ENCODE measurements around the gene DAZAP2. TPM values are rescaled to one million over a fixed set of nuclear protein-coding genes. Genes with fewer than 3 reads are reported as not detected.
A peak's percentile ranks its signal among the peaks of the same experiment; 100 is the strongest.
"Not testable (repeated sequence)": the region's sequence is repeated elsewhere in the genome, so short reads cannot be mapped to it uniquely, and the experiment has no call there.

The DAZAP2 gene
- total RNA-seq, 2 experiments from 2014 or later = 106 to 107 TPM

DNA sequence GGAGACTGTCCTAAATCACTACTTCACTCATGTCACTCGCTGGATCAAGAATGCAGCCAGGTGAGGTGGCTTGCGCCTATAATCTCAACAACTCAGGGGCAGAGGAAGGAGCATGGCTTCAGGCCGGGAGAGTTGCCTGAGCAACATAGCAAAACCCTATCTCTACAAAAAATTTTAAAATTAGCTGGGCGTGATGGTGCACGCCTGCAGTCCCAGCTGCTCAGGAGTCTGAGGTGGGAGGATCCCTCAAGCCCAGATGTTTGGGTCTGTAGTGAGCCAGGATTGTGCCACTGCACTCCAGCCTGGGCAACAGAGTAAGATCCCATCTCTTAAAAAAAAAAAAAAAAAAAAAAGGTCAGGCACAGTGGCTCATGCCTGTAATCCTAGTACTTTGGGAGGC lies 25.7 kb downstream of the DAZAP2 start:
- intact Hi-C loops (cut with micrococcal nuclease) = loop anchor here (10.0 kb wide), 2 partner anchors 271 to 499 kb away; partner anchors contain the start of gene ATF1
- CTCF ChIA-PET = interaction anchor here (3.7 kb wide), 1 partner anchor 77 kb away, joined by 27 read pairs; no protein-coding TSS in a partner anchor
- H3K36me3 Mint-ChIP-seq (ENCODE audit: low read depth) = peaks cover 2% of the 10 kb centered on the region
- H3K9me3 Mint-ChIP-seq = no peaks in the 10 kb centered on the region
- DNase-seq = no peak
- peaks cover 21% of the 10 kb centered on the region for H3K4me1 Mint-ChIP-seq (ENCODE audit: low read depth)
- no peak overlapping the region for H3K27ac Mint-ChIP-seq
- no peaks in the 10 kb centered on the region for H3K27me3 Mint-ChIP-seq (ENCODE audit: low read depth)
- H3K4me3 Mint-ChIP-seq = no peak overlapping the region

DNA sequence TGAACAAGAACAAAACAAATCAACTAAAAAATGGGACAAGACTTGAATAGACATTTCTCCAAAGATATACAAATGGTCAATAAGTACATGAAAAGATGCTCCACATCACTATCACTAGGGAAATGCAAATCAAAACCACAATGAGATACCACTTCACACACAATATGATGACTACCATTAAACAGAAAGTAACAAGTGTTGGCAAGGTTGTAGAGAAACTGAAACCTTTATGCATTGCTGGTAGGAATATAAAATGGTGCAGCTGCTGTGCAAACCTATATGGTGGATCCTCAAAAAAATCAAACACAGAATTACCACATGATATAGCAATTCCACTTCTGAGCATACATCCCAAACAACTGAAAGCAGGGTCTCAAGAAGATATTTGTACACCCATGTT lies 26.4 kb downstream of the DAZAP2 start:
- no peak overlapping the region for H3K4me3 Mint-ChIP-seq
- intact Hi-C loops (cut with micrococcal nuclease) = loop anchor here (5.0 to 10.0 kb wide), 3 partner anchors 57 to 500 kb away; partner anchors contain the start of genes ATF1 and BIN2
- CTCF ChIA-PET = no interaction called here

DNA sequence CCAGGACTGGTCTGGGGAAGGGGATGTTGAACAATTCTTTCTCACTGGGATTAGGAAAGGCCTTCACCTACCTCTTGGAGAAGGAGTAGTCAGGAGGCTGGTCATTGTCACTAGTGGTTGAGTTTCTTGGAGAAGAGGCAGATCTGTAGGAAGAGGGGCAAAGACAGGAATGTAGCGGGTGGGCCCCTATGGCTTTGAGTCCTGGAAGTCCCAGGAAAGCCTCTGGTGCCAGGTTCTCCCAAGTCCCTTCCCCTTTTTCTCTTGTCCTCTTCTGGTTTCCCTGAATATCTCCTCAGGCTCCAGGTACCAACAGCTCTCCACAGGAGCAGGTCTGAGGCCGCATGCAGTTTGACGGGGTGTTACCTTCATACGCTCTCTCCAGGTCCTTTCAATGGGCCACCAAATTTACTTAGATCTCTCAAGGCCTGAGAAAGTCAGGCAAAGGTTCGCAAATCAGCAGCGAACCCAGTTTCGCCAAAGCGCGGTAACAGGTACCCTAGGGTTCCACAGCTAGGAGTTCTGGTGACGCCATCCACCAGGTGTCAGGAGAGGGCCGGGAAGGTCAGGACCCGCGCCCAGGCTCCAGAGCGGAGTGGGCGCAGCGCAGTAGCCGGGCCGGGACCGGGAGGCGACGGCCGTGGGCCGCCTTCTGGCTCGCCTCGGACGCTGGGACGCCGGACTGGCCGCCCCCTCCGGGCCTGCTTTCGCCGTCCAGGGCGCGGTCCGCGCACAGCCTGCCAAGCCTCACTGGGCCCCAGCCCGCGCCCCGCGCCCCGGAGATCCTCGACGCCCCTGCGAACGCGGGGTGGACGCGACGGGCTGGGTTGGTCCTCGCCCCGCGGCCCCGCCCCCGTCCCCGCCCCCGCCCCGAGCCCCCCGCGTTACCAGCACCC lies 30.8 kb downstream of the DAZAP2 start:
- DNase-seq = peak; percentile 86
- CTCF ChIA-PET = interaction anchor here (0.6 to 5.5 kb wide), 12 partner anchors 15 to 247 kb away, joined by 3 to 86 read pairs (median 4); partner anchors contain the start of gene BIN2
- intact Hi-C loops (cut with micrococcal nuclease) = loop anchor here (1.0 to 10.0 kb wide), 5 partner anchors 53 to 505 kb away; partner anchors contain the start of genes ATF1, BIN2 and LETMD1
- peaks cover 25% of the 10 kb centered on the region for H3K4me1 Mint-ChIP-seq (ENCODE audit: low read depth)
- H3K9me3 Mint-ChIP-seq = no peaks in the 10 kb centered on the region
- no peaks in the 10 kb centered on the region for H3K36me3 Mint-ChIP-seq (ENCODE audit: low read depth)
- no peak overlapping the region for H3K27ac Mint-ChIP-seq
- peak overlapping the region; percentile 66 for H3K4me3 Mint-ChIP-seq
- peaks cover 8% of the 10 kb centered on the region for H3K27me3 Mint-ChIP-seq (ENCODE audit: low read depth)

More for the DNA sequence above, 26.4 kb downstream of the DAZAP2 start:
- Mint-ChIP-seq H3K9me3 (no peaks in the 10 kb centered on the region), H3K4me1 (ENCODE audit: low read depth) (peaks cover 23% of the 10 kb centered on the region), H3K27ac (no peak overlapping the region), H3K27me3 (ENCODE audit: low read depth) (no peaks in the 10 kb centered on the region), H3K36me3 (ENCODE audit: low read depth) (peaks cover 2% of the 10 kb centered on the region)
- no peak for DNase-seq

DNA sequence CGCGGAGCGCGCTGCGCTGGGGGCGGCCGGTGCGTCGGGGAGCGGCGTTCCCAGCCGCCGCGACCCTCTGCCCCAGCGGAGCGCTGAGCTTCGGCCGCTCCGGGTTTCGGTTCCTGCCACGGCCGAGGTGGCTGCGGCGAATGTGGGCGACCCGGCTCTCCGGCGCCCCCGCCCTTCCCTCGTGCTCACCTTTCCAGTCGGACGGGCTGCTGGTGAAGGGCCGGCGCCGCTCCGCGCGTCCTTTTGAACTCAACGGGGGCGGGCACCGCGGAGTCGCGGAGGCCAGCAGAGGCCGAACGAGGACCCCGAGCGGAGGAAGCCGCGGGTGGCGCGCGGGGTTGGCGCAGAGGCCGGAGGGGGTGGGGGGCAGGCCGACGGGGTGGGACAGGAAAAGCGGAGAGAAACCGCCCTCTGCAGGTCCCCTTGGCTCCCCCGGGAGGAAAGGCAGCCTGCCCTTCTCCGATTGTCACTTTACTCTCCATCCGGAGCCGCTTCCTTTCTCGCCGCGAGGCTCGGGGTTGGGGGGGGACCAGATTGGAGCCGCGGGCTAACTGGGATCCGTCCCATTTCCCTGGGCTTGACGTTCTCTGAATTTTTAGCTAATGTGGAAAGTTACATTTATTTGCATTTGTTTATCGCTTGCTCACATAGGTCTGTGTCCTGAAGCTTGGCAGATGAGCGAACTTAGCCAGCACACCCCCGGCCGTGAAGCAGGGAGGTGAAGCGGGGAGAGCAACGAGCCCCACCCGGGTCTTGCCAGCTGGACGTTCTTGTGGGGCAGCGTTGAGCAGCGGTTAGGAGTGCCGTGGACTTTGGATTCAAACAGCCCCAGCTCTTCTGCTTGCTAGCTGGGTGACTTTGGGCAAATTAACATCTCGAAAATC lies 31.7 kb downstream of the DAZAP2 start, which contains the start of gene SMAGP:
SMAGP (minus strand) TSS at position 349 of the 884 bp plus-strand sequence. CDS start 1,137 bp downstream, outside the sequence.
- H3K27ac Mint-ChIP-seq = no peak within 1 kb of the TSS
- peak; percentile 51 for DNase-seq
- H3K27me3 Mint-ChIP-seq (ENCODE audit: low read depth) = peaks cover 8% of the 10 kb centered on the region
- H3K4me3 Mint-ChIP-seq = peak within 1 kb of the TSS; percentile 83
- CTCF ChIA-PET = interaction anchor here (0.8 to 5.5 kb wide), 13 partner anchors 8 to 80 kb away, joined by 3 to 86 read pairs (median 4); partner anchors contain the start of gene BIN2
- peaks cover 20% of the 10 kb centered on the region for H3K4me1 Mint-ChIP-seq (ENCODE audit: low read depth)
- H3K9me3 Mint-ChIP-seq = no peaks in the 10 kb centered on the region
- no peaks in the 10 kb centered on the region for H3K36me3 Mint-ChIP-seq (ENCODE audit: low read depth)
- intact Hi-C loops (cut with micrococcal nuclease) = no loop called here

GRCh38 chr12:51270951-51271518 lies 32.4 kb downstream of the DAZAP2 start:
- intact Hi-C loops (cut with micrococcal nuclease) = no loop called here
- Mint-ChIP-seq H3K9me3 (no peaks in the 10 kb centered on the region), H3K36me3 (ENCODE audit: low read depth) (no peaks in the 10 kb centered on the region), H3K4me1 (ENCODE audit: low read depth) (peaks cover 15% of the 10 kb centered on the region), H3K27ac (no peak overlapping the region), H3K27me3 (ENCODE audit: low read depth) (peaks cover 8% of the 10 kb centered on the region), H3K4me3 (peak overlapping the region; percentile 83)
- CTCF ChIA-PET = interaction anchor here (0.8 to 5.5 kb wide), 9 partner anchors 8 to 79 kb away, joined by 3 to 86 read pairs (median 4); partner anchors contain the start of gene BIN2
- peak; percentile 11 for DNase-seq

DNA sequence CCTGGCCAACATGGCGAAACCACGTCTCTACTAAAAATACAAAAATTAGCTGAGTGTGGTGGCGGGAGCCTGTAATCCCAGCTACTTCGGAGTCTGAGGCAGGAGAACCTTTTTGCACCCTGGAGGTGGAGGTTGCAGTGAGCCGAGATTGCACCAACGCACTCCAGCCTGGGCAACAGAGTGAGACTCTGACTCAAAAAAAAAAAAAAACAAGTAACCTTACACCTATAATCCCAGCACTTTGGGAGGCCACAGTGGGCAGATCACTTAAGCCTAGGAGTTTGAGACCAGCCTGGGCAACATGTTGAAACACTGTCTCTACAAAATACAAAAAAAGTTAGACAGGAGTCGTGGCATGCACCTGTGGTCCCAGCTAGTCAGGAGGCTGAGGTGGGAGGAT lies 34.2 kb downstream of the DAZAP2 start:
- CTCF ChIA-PET, H3K9me3 Mint-ChIP-seq: not testable (repeated sequence)

GRCh38 chr12:51275088-51275487 lies 36.5 kb downstream of the DAZAP2 start:
- Mint-ChIP-seq H3K27me3 (ENCODE audit: low read depth) (peaks cover 8% of the 10 kb centered on the region), H3K27ac (no peak overlapping the region), H3K4me1 (ENCODE audit: low read depth) (peaks cover 11% of the 10 kb centered on the region), H3K4me3 (no peak overlapping the region), H3K9me3 (no peaks in the 10 kb centered on the region), H3K36me3 (ENCODE audit: low read depth) (no peaks in the 10 kb centered on the region)
- no peak for DNase-seq
- CTCF ChIA-PET = no interaction called here
- intact Hi-C loops (cut with micrococcal nuclease) = no loop called here

More for the DNA sequence above, 34.2 kb downstream of the DAZAP2 start:
- DNase-seq; H3K27ac Mint-ChIP-seq; H3K27me3 Mint-ChIP-seq (ENCODE audit: low read depth); H3K4me3 Mint-ChIP-seq; H3K36me3 Mint-ChIP-seq (ENCODE audit: low read depth); intact Hi-C loops (cut with micrococcal nuclease): not testable (repeated sequence)
- H3K4me1 Mint-ChIP-seq (ENCODE audit: low read depth) = peaks cover 13% of the 10 kb centered on the region

GRCh38 chr12:51281202-51281924 lies 42.7 kb downstream of the DAZAP2 start:
- H3K27me3 Mint-ChIP-seq (ENCODE audit: low read depth) = no peaks in the 10 kb centered on the region
- intact Hi-C loops (cut with micrococcal nuclease) = no loop called here
- no peak overlapping the region for H3K4me3 Mint-ChIP-seq
- no peak for DNase-seq
- H3K4me1 Mint-ChIP-seq (ENCODE audit: low read depth) = peaks cover 4% of the 10 kb centered on the region
- peaks cover 10% of the 10 kb centered on the region for H3K36me3 Mint-ChIP-seq (ENCODE audit: low read depth)
- no peaks in the 10 kb centered on the region for H3K9me3 Mint-ChIP-seq
- H3K27ac Mint-ChIP-seq = peak overlapping the region; percentile 5
- CTCF ChIA-PET = interaction anchor here (0.5 to 1.0 kb wide), 3 partner anchors 12 to 488 kb away, joined by 3 to 4 read pairs (median 4); no protein-coding TSS in a partner anchor

GRCh38 chr12:51285843-51286242 lies 47.2 kb downstream of the DAZAP2 start:
- no peak for DNase-seq
- H3K36me3 Mint-ChIP-seq (ENCODE audit: low read depth) = peaks cover 15% of the 10 kb centered on the region
- intact Hi-C loops (cut with micrococcal nuclease) = no loop called here
- CTCF ChIA-PET = interaction anchor here (0.9 kb wide), 1 partner anchor 55 kb away, joined by 5 read pairs; no protein-coding TSS in a partner anchor
- H3K4me3 Mint-ChIP-seq = no peak overlapping the region
- no peaks in the 10 kb centered on the region for H3K27me3 Mint-ChIP-seq (ENCODE audit: low read depth)
- peak overlapping the region; percentile 24 for H3K27ac Mint-ChIP-seq
- H3K4me1 Mint-ChIP-seq (ENCODE audit: low read depth) = peaks cover 3% of the 10 kb centered on the region
- H3K9me3 Mint-ChIP-seq = no peaks in the 10 kb centered on the region

DNA sequence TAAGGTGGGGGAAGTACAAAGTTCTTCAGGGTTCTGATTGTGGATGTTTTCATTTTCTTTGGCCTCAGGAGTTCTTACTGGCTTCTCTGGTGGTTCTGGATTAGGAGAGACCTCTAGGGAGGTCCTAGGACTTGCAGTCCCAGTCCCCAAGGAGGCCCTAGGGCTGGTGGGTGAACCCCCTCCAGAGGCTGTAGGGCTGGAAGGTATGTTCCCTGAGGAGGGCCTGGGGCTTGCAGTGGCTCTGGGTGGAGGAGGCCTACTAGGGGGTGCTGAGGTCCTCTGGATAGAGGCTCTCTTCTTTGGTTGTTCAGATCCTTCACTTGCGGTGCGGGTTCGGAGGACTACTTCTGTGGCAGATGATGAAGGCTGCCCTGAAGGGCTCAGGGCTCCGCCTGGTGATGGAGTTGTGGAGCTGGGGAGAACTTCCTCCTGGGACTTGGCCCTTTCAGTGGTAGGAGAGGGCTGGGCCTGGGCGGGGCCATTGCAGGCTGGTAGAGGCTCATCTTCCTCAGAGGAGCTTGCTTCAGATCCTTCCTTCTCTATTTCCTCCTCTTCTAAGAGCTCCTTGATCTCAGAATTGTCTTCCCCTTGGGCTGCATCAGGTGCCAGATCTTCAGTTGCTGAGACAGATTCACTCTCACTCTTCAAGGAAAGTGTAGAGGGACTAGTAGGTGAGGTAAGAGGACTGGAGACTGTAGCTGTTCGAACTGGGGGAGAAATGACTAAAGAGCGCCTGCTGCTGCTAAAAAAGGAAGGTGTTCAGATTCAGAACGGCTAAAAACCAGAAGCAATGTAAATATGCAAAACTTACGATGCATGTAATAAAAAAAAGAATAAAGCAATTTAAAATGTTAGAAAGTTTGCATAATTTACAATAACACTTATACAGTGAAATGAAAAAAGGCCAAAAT lies 53.2 kb downstream of the DAZAP2 start:
- peaks cover 16% of the 10 kb centered on the region for H3K36me3 Mint-ChIP-seq (ENCODE audit: low read depth)
- intact Hi-C loops (cut with micrococcal nuclease); DNase-seq; H3K4me3 Mint-ChIP-seq; H3K9me3 Mint-ChIP-seq; H3K27me3 Mint-ChIP-seq (ENCODE audit: low read depth): not testable (repeated sequence)
- CTCF ChIA-PET = interaction anchor here (0.6 to 1.8 kb wide), 4 partner anchors 33 to 331 kb away, joined by 3 to 9 read pairs (median 4); no protein-coding TSS in a partner anchor
- H3K27ac Mint-ChIP-seq = peak overlapping the region; percentile 47
- H3K4me1 Mint-ChIP-seq (ENCODE audit: low read depth) = peaks cover 24% of the 10 kb centered on the region

All from activated naive CD4-positive, alpha-beta T cell treated with anti-CD3 and anti-CD28 coated beads for 36 hours (primary cell).